Suprapubic skin (tissue), 4 donors: ENCODE data around the gene NARS2. TPM values are rescaled to one million over a fixed set of nuclear protein-coding genes. Genes with fewer than 3 reads are reported as not detected.

Source experiments
- DNase-seq, 2 donors: peaks; one replicate each; pipeline ENCODE4 v3.0.0-alpha.2; 2019; ENCODE audit warnings: low spot score in 2 of 2
- H3K27ac ChIP-seq: fragments of 200-600 bp; sonication (generic); one replicate; pipeline ENCODE4 v1.5.1; 2019
- H3K27me3 ChIP-seq: fragments of 200-600 bp; sonication (generic); one replicate; pipeline ENCODE4 v1.5.1; 2019
- H3K36me3 ChIP-seq: fragments of 200-600 bp; sonication (generic); one replicate; pipeline ENCODE4 v1.5.1; 2019
- H3K4me1 ChIP-seq: fragments of 200-600 bp; sonication (generic); one replicate; pipeline ENCODE4 v1.5.1; 2019
- H3K4me3 ChIP-seq: fragments of 200-600 bp; sonication (generic); one replicate; pipeline ENCODE4 v1.5.1; 2019; ENCODE audit warnings: mild to moderate bottlenecking
- H3K9me3 ChIP-seq: fragments of 200-600 bp; sonication (generic); one replicate; pipeline ENCODE4 v1.5.1; 2019
- CTCF ChIP-seq, 2 donors: fragments of 200-600 bp in 1 of 2; fragments of 450-650 bp in 1 of 2; sonication (generic) in 1 of 2; IDR thresholded peaks; one replicate each; pipeline ENCODE4 v1.5.1; 2016 to 2019; ENCODE audit warnings: antibody characterized with exemption in 2 of 2, mild to moderate bottlenecking in 1 of 2, moderate library complexity in 1 of 2
- EP300 ChIP-seq: sonication (generic); formaldehyde crosslinking; IDR thresholded peaks from one replicate; pipeline ENCODE4 v1.6.1; 2017; ENCODE audit warnings: antibody characterized with exemption
- POLR2A ChIP-seq, 2 donors: fragments of 450-650 bp; IDR thresholded peaks; one replicate each; pipeline ENCODE4 v1.6.1; 2017; ENCODE audit warnings: antibody characterized with exemption in 2 of 2, mild to moderate bottlenecking in 2 of 2, moderate library complexity in 2 of 2
- POLR2AphosphoS5 ChIP-seq, 3 donors: sonication (generic); formaldehyde crosslinking; IDR thresholded peaks; one replicate each; pipeline ENCODE4 v1.6.1; 2017; ENCODE audit warnings: antibody characterized with exemption in 3 of 3
- WGBS: methylation state at CpG from one replicate; pipeline ENCODE4 v1.1.5; 2018; 5-methylcytosine and 5-hydroxymethylcytosine counted together
- total RNA-seq, 4 donors: library from RNA; depleted of rRNA; stranded (reverse); fragments of >200 nt; gene quantifications; one replicate each; pipeline ENCODE4 v1.1.0, GENCODE V29; 2016

The NARS2 gene
- total RNA-seq, 4 donors from 2014 or later, result 10.9 to 14.7 (median 14.7) TPM

- H3K9me3 ChIP-seq, result peaks cover 3% of the 10 kb centered on the region
- H3K36me3 ChIP-seq, result peaks cover 3% of the 10 kb centered on the region
- H3K27me3 ChIP-seq, result no peaks in the 10 kb centered on the region
- DNase-seq, result no peak
- TF ChIP-seq POLR2A (IDR thresholded peaks at IDR 0.05) (no peak), CTCF (IDR thresholded peaks at IDR 0.05) (no peak), POLR2AphosphoS5 (IDR thresholded peaks at IDR 0.05) (no peak), EP300 (no peak)
- H3K4me3 ChIP-seq, result no peak overlapping the region
- H3K27ac ChIP-seq, result no peak overlapping the region
- no peaks in the 10 kb centered on the region for H3K4me1 ChIP-seq
- 97% methylated on average over 4 of the region's 4 CpGs for WGBS
Measured at GRCh38 chr11:78510597-78510996, 64.1 kb downstream of the NARS2 start.

GRCh38 chr11:78510025-78510596, 64.6 kb downstream of the NARS2 start:
- Histone ChIP-seq H3K27ac (no peak overlapping the region), H3K9me3 (peaks cover 3% of the 10 kb centered on the region), H3K4me1 (no peaks in the 10 kb centered on the region), H3K27me3 (no peaks in the 10 kb centered on the region), H3K36me3 (peaks cover 3% of the 10 kb centered on the region), H3K4me3 (no peak overlapping the region)
- 92% methylated on average over 1 of the region's 1 CpG for WGBS
- TF ChIP-seq CTCF (IDR thresholded peaks at IDR 0.05) (no peak), EP300 (no peak), POLR2AphosphoS5 (IDR thresholded peaks at IDR 0.05) (no peak), POLR2A (IDR thresholded peaks at IDR 0.05) (no peak)
- no peak for DNase-seq

- no peak for DNase-seq
- Histone ChIP-seq H3K4me1 (no peaks in the 10 kb centered on the region), H3K9me3 (no peaks in the 10 kb centered on the region), H3K27ac (no peak overlapping the region), H3K36me3 (no peaks in the 10 kb centered on the region), H3K4me3 (no peak overlapping the region), H3K27me3 (no peaks in the 10 kb centered on the region)
- 90% methylated on average over 4 of the region's 4 CpGs for WGBS
- no peak for TF ChIP-seq EP300
- no peak for TF ChIP-seq POLR2AphosphoS5 (IDR thresholded peaks at IDR 0.05)
- TF ChIP-seq POLR2A (IDR thresholded peaks at IDR 0.05), result no peak
- TF ChIP-seq CTCF (IDR thresholded peaks at IDR 0.05), result no peak
Measured at GRCh38 chr11:78504708-78505107, 70.0 kb downstream of the NARS2 start.

GRCh38 chr11:78504181-78504580, 70.5 kb downstream of the NARS2 start:
- Histone ChIP-seq H3K4me3 (no peak overlapping the region), H3K27me3 (no peaks in the 10 kb centered on the region)
- 79% methylated on average over 2 of the region's 2 CpGs for WGBS

GRCh38 chr11:78499971-78500370, 74.7 kb downstream of the NARS2 start:
- no peak for TF ChIP-seq EP300
- no peak for TF ChIP-seq CTCF (IDR thresholded peaks at IDR 0.05)
- TF ChIP-seq POLR2A (IDR thresholded peaks at IDR 0.05), result no peak
- no peak for TF ChIP-seq POLR2AphosphoS5 (IDR thresholded peaks at IDR 0.05)
- Histone ChIP-seq H3K27ac (no peak overlapping the region), H3K4me3 (no peak overlapping the region), H3K36me3 (no peaks in the 10 kb centered on the region), H3K9me3 (no peaks in the 10 kb centered on the region), H3K4me1 (peaks cover 7% of the 10 kb centered on the region), H3K27me3 (no peaks in the 10 kb centered on the region)
- DNase-seq, result no peak

More at GRCh38 chr11:78504181-78504580, 70.5 kb downstream of the NARS2 start:
- Histone ChIP-seq H3K27ac (no peak overlapping the region), H3K36me3 (no peaks in the 10 kb centered on the region), H3K9me3 (no peaks in the 10 kb centered on the region), H3K4me1 (no peaks in the 10 kb centered on the region)
- TF ChIP-seq POLR2AphosphoS5 (IDR thresholded peaks at IDR 0.05) (no peak), POLR2A (IDR thresholded peaks at IDR 0.05) (no peak), EP300 (no peak), CTCF (IDR thresholded peaks at IDR 0.05) (no peak)
- DNase-seq, result no peak
